Epithelial cell of prostate (primary cell): ENCODE data around the gene SLC25A25.
"Not testable (repeated sequence)": the region's sequence is repeated elsewhere in the genome, so short reads cannot be mapped to it uniquely, and the experiment has no call there.

Experiments used
- DNase-seq: peaks from one replicate; pipeline ENCODE4 v3.0.0-alpha.2; 2011; ENCODE audit warnings: low read depth, low spot score
- H3K27ac ChIP-seq: fragments of 450-650 bp; 2 replicates; pipeline ENCODE4 v1.5.1; 2017; ENCODE audit warnings: mild to moderate bottlenecking

SLC25A25 gene

DNA sequence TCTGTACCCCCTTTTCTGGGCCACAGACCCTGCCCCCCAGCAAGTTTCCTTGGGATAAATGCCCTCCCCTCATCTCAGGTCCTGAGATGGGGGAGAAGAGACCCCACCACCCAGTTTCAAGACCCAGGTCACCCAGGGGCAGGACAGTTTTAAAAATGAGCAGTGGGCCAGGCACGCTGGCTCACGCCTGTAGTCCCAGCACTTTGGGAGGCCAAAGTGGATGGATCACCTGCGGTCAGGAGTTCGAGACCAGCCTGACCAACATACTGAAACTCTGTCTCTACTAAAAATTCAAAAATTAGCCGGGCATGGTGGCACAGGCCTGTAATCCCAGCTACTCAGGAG, 53.4 kb downstream of the SLC25A25 start:
- H3K27ac ChIP-seq = no peak overlapping the region
- DNase-seq = no peak

GRCh38 chr9:128121924-128122808, 54.1 kb downstream of the SLC25A25 start:
- no peak overlapping the region for H3K27ac ChIP-seq
- DNase-seq = no peak

DNA sequence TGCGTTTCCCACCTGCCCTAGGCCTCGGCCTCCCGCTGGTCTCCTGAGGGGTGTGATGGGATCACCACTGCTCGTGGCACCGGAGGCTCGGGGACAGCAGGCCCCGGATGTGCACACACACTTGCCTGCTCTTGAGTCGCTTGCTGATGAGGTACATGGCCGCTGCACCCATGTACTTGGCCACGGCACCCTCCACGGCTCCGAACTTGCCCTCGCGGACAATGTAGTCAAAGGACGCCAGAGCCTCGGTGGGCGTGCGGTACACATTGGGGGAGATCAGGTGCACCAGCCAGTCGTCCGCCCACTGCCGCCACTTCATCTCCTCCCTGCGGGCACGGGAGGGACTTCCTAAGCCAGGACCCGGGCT, 54.8 kb downstream of the SLC25A25 start:
- no peak overlapping the region for H3K27ac ChIP-seq
- DNase-seq = no peak

DNA sequence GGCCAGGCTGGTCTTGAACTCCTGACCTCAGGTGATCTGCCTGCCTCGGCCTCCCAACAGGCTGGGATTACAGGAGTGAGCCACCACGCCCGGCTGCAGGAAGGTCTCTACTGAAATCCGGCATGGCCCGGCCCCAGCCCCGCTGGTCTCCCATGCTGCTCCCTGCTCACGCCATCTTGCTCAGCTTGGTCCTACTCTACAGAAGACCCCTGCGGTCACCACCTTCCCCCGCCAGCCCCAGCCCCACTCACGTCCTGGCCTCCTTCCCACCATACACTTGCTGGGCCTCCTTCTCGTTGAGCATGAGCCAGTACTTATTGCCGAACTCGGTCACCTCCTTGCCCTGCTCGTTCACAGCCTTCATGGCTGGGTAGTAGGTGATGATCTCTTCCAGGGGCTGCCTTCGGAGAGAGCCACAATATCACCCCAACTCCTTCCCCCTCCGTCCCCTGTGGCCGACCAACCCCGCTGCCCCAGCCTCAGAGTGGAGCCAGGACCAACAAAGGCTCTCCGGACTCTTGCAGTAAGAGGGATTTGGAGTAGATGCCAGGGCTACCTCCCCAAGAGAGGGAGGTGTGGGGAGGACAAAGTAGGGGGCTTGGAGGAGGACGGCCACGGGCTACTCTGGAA, 55.5 kb downstream of the SLC25A25 start:
- no peak for DNase-seq
- no peak overlapping the region for H3K27ac ChIP-seq

DNA sequence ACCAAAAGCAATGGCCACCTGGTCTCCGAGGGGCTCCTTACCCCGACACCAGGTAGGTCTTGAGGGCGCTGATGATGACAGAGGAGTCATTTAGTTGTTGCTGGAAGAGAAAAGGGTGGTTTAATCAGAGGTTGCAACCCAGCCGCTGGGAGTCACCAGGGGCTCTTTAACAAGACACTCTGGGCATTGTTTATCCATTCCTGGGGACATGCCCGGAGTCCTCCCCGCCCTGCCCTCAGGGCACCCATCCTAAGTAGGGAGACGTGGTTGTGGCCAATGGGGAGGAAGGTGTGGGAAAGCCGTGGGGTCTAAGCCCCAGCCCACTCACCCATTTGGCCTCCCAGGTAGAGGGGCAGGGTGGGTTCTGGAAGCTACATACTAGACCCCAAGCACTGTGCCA, 56.4 kb downstream of the SLC25A25 start:
- DNase-seq = no peak
- no peak overlapping the region for H3K27ac ChIP-seq

DNA sequence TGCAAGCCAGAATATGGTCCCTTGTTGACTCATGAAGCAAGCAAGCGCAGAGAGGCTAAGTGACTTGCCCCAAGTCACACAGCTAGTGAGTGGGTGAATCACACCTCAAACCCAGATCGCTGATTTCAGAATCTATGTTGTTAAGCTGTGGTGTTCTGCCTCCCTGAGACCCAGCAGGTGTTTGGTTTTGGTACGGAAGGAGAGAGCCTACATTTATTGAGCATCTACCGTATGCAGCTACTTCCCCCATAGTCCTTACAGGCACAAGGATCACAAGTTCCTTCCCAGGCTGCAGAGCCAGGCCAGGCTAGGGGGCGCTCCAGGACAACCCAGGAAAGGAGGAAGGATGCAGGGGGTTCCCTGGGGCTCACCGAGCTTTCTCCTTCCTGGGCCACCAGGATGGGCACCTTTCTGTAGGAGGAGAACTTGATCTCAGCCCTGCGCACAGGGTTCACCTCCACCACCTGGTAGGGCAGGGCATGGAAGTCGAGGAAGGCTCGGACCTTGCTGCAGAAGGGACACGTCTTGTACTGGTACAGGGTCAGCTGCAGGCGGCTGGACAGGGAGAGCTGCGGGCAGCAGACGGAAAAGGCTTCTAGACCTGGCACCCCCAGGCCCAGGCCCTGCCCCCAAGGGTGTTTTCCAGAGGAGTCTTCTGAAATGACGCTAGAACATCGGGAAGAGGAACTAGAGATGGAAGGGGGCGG, 57.0 kb downstream of the SLC25A25 start:
- H3K27ac ChIP-seq = no peak overlapping the region

GRCh38 chr9:128125580-128126354, 57.7 kb downstream of the SLC25A25 start:
- DNase-seq = no peak
- peak overlapping the region; percentile 93 for H3K27ac ChIP-seq

More for the DNA sequence above, 57.0 kb downstream of the SLC25A25 start:
- no peak for DNase-seq

- H3K27ac ChIP-seq = peak within 1 kb of the TSS; percentile 93
- DNase-seq = no peak
Observed at GRCh38 chr9:128127568-128127989, 59.5 kb downstream of the SLC25A25 start, which contains the start of gene PTGES2. Gene PTGES2, minus strand, starts transcription at chr9:128127729. Its CDS starts 12 bp downstream, at chr9:128127717.

GRCh38 chr9:128127990-128128835, 60.2 kb downstream of the SLC25A25 start:
- peak overlapping the region; percentile 93 for H3K27ac ChIP-seq
- peak; percentile 63 for DNase-seq

DNA sequence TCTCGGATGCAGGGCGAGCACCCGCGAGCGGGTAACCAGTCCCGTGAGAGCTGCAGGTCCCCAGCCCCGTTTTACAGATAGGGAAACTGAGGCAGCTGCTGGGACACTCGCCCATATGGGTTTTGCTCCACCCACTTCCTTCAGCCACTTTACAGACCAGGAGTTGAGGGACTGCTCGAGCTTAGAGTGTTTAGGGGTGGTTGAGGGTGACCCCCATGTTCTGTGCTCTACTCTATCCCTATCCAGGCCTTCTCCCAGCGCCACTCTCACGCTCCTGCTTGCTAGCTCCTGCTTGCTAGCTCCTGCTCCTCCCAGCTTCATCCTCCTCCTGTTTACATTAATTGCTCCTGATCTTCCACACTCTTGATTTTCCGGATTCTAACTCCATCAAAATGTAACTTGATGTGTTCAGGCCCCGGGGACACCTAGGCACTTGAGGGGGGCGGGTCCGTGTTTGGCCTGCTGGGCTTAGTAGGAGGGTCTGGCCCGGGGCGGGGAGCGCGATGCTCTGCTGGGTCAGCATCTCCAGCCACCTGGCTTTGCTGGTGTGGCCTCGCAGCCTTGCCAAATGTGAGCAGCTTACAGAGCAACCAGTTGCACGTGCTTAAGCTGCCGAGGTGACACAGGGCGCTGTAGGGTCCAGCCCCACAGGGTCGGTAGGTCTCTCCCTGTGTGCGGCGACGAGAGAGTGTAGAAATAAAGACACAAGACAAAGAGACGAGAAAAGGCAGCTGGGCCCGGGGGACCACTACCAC, 61.0 kb downstream of the SLC25A25 start:
- no peak for DNase-seq
- H3K27ac ChIP-seq = peak overlapping the region; percentile 93

DNA sequence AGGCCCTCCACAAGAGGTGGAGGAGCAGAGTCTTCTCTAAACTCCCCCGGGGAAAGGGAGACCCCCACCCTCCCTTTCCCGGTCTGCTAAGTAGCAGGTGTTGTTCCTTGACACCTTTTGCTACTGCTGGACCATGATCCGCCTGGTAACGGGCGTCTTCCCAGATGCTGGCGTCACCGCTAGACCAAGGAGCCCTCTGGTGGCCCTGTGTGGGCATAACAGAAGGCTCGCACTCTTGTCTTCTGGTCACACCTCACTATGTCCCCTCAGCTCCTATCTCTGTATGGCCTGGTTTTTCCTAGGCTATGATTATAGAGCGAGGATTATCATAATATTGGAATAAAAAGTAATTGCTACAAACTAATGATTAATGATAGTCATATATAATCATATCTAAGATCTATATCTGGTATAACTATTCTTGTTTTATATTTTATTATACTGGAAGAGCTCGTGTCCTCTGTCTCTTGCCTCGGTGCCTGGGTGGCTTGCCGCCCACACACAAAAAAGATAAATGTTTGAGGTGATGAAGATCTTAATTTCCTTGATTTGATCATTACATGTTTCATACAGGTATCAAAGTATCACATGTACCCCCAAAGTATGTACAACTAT, 62.1 kb downstream of the SLC25A25 start:
- not testable (repeated sequence) for H3K27ac ChIP-seq, DNase-seq

DNA sequence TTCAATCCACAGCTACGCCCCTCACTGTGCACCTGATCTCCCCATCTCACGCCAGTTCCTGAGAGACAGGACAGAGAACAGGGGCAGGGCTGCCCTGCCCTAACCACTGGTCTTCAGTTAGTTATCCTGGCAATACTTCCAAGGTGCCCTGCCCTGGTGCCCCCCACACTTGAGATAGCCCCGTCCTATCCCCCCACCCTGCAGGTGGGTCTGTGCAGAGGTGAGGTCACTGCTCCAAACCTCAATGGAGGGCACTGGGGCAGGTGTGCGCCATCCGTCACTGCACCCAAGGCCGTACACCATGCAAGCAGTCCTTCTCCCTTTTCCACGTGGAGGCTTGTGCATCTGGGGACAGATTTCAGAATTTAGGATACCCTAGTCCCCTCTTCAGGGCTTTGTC, 62.6 kb downstream of the SLC25A25 start:
- DNase-seq, H3K27ac ChIP-seq: not testable (repeated sequence)

DNA sequence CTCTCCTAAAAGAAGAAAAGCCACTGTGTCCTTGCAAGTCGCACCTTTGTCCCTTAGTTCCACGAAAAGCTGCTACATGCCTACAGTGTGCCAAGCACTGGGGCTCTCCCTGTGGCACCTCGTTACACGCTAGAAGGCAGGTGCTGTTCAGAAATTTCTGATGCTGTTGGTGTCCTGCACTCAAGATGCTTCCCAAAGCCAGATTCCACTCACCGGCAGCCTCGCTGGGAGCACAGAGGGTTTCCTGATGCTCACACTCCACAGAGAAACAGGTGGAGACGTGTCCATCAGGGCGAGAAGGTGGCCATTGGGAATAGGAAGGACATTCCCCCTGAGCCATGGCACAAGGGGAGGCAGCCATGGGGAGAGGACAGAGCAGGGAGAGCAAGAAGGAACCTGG, 63.3 kb downstream of the SLC25A25 start:
- not testable (repeated sequence) for H3K27ac ChIP-seq, DNase-seq

- H3K27ac ChIP-seq, DNase-seq: not testable (repeated sequence)
Observed at GRCh38 chr9:128132139-128132538, 64.1 kb downstream of the SLC25A25 start.

DNA sequence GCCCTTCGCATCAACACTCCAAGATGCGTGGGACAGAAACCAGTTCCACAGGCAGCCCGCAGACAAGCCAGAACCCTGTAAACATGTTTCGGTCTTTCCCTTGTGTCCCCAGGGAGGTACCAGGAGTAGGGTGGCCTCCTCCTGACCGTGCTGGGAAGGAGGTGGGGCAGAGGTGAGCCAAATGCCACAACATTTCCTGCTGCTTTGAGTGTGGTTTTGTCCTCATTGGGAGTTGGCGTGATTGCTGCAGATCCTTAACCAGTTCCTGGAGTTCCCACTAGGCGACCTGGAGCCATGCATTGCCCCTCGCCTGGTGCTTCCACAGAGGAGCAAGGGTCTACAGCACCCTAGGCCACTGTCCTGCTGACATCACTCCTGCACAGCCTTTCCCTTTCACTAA, 67.5 kb downstream of the SLC25A25 start:
- not testable (repeated sequence) for H3K27ac ChIP-seq, DNase-seq

GRCh38 chr9:128136816-128137793, 69.1 kb downstream of the SLC25A25 start:
- peak; percentile 76 for DNase-seq
- peak overlapping the region; percentile 58 for H3K27ac ChIP-seq

DNA sequence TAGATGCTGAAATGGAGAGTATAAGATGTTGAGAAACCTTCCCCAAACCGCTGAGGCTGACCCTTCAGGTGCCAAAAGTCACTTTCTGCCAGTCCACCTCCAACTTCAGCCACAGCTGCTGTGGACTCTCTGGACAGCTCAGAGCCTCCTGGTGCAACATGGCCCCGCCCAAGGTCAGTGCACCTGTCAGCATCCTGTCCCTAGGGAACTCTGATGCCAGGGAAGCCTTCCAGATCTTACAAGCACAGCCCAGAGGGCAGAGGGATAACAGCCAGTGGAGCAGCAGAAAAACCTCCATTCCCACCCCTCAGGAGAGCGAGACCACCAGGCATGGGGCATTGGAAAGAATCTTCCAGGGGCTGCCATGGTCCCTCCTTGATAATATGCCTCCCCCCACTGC, 70.0 kb downstream of the SLC25A25 start:
- DNase-seq = no peak
- H3K27ac ChIP-seq = peak overlapping the region; percentile 58
